Left hindlimb (tissue), 1 donor: ENCODE measurements around the gene ARHGEF28.
A peak's percentile ranks its signal among the peaks of the same experiment; 100 is the strongest.

Source experiments
- DNase-seq: peaks from one replicate; pipeline ENCODE4 v3.0.0-alpha.2; 2018

The ARHGEF28 gene

DNA sequence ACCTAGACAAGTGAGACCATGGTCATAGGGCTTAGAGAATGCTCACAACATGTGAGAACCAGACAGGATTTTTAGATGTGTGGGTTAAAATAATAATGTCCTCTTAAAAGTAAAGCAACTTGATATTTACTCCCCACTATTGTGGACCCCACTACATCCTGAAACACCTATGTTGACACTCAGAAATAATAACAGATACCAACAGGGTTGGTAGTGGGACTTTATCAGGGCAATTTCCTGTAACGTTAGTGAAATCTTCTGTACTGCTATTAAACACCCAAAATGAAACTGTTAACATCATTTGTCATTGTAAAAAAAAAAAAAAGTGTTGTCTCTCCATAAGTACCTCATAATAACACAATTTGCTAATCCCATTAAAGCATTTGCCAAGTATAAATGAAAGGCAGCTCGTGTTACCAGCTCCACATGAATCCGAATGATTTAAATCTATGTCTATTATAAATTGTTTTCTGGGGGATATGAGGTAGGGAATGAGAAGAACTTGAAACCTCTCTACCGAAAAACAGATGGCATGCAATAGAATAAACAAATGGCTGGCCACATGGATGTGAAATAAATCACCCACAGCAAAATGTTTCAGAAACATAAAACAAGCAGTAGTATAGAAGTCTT, 285.9 kb downstream of the ARHGEF28 start:
- no peak for DNase-seq

DNA sequence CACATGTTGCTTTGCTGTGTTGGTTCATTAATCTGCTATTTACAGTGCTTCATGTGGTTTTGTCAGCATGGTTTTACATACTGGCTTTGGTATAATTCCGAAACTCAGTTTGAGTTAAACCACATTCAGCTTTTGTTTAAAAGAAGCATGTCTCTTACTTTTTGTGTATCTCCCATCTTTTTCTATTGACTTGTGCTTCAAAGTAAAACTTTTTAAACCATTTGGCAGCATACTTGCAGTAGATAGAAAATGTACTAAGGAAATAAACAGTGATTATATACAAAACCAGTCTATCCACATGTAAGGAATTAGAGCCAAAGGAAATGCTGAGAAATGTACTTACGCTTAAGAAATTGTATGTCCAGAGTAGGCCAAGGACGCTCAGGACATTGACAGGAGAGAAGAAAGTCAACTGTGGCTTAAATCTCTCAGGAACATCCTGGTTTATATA, 286.9 kb downstream of the ARHGEF28 start:
- DNase-seq, result no peak

DNA sequence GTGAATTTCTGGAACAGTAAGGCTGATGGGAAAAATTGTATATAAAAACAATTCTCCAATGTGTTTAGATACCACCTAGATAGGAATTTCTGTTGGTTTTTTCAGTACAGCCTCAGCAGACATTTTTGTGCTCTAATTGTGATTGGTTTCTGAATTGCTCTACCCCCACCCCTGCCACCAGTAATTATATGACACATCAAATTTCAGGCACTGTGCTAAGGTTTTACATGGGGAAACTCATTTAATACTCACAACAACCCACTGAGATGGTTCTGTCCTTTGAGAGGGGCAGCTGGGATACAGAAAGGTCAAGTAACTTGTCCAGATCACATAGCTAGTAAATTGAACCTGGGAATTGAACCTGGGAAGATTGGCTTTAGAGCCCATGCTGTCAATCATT, 288.0 kb downstream of the ARHGEF28 start:
- no peak for DNase-seq

DNA sequence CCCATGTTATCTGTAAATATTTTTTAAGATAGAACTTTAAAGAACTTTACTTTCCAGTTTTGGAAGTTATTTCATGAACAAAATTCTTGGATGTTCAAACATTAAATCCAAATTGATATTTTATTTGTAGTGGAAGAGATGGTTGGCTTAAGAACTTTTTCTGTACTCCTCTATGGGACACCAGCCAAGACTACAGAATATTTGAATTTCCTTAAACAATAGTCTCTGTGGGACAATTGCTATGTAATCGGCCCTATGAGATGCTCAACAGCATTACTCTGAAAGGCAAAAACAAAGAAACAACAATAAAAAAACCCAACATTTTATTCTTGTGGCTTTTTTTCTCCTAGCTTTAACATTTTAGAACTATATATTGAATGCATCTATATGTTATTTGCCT, 289.3 kb downstream of the ARHGEF28 start:
- DNase-seq, result no peak

DNA sequence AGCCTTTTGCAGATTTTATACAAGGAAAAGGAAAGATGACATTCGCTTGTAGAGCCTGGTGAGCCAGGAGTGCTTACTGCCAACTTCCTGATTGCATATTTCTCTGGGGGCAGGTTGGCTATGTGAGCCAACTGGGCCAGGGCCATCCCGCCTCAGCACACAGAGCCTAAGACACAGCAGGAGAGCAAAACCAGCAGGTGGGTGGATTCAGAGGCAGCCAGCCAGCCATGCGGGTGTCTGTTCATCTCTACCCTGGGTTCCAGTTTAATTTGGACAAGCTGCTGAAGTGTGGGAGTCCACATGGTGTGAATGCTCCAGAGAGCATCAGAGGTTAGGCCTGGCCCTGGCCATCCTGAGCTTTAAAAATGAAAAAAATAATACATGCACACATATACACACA, 291.4 kb downstream of the ARHGEF28 start:
- DNase-seq, result peak; percentile 74

DNA sequence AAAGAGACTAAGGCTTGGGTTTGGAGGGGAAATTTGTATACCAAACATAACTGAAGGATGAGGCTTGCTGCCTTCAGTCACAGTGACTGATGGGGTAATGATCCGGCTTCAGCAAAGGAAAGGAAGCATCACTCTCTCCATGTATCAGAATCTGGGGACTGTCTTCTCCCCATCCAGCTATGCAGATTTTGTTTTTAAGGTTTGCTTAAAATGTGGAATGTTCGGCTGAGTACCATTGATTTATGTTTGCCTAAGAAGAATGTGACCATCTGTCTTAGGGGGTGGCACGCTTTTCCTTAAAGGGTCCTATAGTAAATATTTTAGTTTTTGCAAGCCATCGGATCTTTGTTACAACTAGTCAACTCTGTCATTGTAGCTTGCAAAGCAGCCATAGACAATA, 291.9 kb downstream of the ARHGEF28 start:
- no peak for DNase-seq

DNA sequence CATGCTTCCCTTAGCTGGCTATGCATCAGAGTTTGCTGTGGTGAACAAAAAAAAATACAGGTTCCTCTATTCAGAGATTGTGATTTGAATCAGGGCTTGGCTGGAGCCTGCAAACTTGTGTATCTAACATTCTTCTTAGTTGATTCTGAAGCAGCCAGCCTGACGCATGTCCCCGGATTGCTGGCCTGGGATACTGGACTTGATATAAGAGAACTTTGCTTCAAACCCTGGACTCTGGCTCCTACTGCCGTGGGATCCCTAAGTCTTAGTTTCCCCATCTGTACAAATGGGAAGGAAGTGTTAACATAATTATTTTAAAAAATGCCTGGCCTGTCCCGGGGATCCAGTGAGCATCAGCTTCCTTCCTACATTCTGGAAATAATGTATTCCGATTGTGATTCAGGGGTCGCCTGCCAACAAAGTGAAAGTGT, 292.8 kb downstream of the ARHGEF28 start:
- DNase-seq, result no peak

DNA sequence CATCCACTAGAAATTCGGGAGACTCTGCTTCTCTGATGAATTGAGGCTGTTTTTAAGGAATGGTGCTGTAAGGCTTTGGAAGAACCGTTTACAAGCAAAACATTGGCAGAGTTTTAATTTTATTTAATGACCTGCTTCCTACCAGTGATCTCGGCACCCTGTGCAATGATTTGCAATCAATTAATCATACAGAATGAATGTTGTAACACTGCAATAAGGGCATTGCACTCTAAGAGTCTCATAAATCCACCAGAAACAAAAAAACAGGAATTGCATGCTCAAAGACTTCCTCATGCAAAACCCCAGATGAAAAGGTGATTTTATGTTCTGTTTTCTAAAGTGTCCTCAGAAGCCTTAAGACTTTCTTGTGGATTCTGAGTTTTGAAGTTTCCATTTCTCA, 295.7 kb downstream of the ARHGEF28 start:
- no peak for DNase-seq

DNA sequence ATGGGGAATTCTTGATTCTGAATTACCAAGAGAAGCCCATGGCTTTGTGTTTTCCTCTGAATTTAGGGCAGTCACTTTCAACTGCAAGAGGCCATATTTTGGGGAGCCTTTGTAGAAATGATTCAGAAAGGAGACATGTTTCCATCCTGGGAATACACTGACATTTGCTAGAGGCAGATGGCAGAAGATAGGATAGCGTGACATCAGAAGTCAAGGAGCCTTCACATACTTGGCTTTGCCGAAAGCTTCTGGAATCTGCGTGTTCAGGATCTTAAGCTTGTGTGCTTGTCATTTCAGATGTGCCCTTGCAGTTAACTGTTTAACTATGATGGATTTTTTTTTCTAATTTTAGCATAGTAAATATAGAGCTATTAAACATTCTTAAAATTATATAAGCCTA, 296.2 kb downstream of the ARHGEF28 start:
- no peak for DNase-seq

DNA sequence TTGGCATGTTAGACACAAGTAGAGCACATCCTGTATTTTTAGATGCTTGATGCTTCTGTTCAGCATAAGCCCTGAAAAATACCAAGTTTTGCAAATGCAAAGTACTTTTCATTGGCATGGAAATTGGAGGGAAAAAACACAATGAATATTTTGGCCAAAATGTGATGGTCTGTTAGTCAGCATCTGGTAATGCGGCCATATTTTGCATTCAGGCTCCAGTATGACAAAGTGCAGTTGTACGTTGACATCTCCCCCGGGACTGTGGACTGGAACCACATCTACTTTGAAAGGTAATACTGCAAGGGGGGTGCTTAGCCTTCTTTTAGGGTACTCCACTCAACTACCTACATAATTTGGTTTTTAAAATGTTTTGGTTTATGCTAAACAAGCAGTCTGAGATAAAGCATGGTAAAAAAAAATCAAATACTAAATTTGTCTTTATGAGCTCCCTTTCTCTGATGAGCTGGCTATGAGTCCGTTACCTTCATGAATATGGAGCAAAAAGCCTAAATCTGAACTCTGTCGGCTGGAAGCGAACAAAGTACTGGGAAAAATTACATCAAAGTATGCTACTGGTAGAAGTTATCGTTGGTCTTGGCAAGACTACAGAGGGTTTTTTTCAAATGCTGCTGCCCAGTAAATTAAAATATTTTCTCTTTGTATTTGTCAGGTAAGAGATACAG, 297.0 kb downstream of the ARHGEF28 start:
- no peak for DNase-seq

DNA sequence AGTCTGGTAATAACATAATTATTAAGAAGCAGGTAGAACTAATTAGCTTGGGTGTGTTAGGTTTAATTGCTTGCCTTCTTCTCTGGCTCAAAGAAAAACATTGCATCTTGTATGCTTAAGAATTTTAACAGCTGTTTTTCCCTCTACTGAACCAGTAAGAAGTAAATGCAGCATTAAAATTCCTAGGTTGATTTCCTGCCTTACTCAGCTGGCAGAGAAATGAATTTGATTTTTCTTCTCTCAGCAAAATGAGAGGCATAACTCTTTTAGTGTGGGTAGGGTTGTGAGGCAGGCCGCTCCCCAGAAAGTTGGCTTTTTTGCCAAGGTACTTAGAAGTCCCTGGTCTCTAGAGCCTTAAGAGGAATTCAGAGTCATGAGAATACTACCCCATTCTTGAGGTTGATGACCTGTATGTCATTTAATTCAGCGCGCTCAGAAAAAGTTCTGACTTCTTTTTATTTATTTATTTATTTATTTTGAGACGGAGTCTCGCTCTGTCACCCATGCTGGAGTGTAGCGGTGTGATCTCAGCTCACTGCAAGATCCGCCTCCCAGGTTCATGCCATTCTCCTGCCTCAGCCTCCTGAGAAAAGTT, 302.6 kb downstream of the ARHGEF28 start:
- DNase-seq, result no peak

DNA sequence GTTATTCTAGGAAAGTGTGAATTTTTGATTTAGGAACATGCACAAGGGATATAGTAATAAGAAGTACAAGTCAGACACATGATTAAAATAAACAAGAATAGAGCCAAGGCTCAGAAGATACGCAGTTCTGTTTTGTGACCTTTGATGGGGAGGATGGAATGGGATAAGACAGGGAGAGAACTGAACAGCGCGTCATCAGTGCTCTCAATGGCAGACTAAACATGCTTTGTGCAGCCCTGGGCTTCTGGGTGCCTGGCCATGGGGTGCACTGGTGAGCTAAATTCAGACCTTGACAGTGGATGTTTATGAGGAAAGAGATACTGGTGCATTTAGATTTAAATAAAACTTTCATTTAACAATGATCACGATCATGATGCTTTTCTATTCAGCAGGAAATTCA, 309.7 kb downstream of the ARHGEF28 start:
- DNase-seq, result no peak

DNA sequence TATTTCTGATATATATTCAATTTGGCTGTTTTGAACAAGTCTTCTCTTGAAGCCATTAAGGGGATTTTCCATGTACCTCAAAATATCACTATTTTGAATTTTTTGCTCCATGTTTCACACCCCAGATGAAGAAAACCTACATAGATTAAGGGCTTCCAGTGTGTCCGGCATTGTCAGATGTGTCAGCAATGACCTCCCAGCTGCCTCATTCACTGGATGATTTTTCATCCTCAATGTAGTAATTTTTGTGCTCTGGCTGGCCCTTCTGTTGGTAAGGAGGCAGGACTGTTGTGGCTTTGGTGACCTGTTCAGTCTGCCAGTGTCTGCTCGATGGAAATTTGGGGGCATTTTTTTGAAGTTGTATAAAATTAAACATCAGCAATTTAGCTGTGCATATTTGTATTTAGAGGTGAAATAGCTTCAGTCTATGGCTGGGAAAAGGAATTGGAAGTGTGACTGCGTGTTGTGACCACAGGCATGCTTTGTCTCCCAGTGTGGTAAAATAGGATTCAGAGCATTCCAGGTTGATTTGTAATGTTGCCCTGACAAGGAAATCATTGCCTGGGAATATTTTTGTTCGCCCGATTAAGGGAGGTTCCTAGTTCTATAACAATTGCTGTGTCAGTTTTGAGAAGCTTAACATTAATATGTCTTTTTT, 312.4 kb downstream of the ARHGEF28 start:
- no peak for DNase-seq

DNA sequence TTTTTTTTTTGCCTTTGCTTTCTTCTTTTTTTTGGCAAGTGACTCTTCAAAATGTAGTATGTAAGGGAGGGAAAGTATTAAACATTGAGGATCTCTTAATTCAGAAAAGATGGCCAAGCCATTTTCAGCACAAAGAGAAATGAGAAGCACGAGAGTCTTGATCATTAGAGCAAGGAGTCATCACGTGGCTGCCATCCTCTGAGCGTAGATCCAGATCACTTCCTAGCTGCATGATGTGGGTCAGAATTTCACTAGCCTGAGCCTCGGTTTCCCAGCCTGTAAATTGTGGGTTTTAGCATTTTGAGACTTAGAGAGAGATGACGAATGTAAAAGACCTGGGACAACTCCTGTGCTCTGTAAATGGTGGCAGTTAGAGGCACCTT, 312.9 kb downstream of the ARHGEF28 start:
- DNase-seq, result no peak

DNA sequence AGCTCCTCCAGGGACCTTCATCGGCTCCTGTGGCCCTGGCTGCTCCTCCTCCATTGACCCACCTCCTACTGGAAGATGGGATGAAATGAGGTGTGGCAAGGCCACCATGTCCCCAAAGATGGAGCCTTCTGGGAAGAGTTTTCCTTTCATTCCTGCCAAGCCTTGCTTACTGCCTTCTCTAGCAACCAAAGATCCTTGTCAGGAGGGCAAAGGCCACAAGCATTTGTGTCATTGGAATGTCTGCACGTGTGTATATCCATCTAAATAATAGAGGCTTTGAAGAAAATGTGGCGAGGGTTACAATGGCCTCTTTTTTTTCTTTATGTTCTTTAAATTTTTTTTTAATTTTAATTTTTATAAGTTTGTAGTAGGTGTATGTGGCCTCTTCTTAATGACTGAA, 313.6 kb downstream of the ARHGEF28 start:
- DNase-seq, result no peak

DNA sequence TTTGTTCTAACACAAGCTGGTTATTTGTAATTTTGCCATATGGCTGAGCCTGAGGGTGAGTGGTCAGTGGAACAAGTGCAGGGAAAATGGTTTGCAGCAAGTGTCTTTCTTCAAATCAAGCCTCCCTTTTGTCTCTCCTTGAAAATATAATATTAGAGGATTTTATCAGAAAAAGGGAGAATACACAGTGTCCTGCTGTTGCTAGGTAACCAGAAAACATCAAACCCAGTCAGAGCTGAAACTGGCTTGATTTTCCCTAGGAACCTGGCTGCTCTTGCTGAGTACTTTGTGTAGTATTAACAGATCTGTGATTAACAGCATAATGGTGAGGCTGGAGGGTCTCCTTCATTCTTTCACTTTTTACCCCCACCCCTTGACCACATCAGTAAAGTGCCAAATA, 314.0 kb downstream of the ARHGEF28 start:
- no peak for DNase-seq

DNA sequence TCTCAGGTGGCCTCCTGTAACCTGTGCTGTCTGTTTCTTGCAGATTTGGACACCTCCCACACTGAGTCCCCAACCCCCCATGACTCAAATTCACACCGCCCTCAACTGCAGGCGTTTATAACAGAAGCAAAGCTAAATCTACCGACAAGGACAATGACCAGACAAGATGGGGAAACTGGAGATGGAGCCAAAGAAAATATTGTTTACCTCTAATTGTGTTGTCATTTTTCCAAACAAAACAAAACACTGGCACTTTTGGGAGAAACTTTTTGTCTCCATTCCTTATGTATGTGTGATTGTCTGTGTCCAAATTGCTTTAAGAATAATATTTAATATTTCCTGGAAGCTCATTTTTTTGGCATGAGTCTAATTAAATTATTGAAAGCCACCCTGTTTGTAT, 314.8 kb downstream of the ARHGEF28 start:
- no peak for DNase-seq

DNA sequence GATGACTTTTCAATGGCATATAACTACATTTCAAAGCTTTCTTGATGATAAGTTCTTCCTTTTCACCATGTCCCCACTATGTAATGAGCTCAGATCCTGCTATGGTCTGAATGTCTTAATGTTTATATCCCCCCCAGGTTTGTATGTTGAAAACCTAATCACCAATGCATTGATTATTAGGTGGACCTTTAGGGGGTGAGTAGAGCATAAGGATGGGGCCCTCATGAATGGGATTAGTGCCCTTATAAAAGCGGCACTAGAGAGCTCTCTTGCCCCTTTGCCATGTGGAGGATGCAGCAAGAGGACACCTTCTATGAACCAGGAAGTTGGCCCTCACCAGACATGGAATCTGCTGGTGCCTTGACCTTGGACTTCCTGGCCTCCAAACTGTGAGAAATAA, 316.8 kb downstream of the ARHGEF28 start:
- no peak for DNase-seq

DNA sequence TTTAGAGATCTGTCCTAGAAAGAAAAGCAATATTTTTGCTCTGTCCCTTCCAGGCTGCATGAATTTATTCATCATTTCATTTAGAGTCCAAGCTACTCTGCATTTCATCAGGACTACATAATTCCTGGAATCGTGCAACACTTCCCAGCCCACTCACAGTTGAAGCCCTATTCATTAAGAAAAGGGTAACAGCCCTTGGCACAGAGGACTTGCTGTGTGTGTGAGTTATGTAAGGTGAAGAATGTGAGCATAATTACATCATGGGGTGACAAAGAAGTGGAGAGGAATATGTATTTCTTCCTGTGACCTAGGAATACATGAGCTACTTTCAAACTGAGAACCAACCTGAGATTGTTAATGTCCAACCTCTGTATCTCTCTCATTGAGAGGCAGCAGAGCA, 317.4 kb downstream of the ARHGEF28 start:
- DNase-seq, result no peak

DNA sequence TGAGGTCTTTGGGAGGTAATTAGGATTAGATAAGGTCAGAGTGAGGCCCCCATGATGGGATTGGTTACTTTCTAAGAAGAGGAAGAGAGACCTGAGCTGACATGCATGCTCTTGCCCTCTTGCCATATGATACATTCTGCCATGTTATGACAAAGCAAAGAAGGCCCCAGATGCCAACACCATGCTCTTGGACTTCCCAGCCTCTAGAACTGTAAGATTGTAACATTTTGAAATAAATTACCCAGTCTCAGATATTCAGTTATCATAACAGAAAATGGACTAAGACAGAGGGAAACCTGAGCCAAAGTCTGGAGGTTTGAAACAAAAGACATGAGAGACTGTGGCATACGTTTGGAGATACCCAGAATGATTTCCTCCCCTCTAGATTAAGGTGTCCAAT, 318.6 kb downstream of the ARHGEF28 start:
- no peak for DNase-seq

DNA sequence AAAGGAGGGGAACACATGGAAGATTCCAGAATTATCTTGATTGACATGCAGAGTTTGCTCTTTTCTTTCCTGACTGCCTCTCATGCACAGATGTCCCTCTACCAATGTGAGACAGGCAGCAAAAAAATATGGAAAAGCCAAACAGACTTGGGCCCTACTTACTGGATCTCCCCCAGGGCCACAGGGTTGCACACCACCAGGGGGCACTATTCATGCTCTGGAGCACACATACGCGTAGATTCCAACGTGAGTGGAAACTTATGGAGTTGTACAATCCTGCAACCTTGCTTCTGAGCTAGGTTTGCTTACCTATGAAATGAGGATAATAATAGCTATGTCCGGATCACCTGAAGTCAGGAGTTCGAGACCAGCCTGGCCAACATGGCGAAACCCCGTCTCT, 319.5 kb downstream of the ARHGEF28 start:
- no peak for DNase-seq

DNA sequence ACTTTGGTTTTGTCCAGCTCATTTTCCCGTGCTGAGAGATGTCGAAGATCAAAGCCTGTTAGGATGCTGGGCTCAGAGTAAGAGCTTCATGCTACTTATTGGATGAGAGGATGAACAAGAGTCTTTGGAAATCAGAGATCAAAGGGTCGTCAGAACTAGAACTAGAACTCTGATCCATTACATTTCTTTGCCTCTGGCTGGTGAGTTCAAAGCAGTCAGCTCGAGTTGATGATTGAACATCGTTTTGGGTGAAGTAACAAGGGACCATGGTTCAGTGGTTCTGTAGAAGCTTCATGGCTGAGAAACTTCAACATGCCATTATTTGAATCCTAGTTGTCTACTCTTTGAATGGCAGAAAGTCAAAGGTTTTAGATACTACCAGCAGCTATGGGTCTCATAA, 320.3 kb downstream of the ARHGEF28 start:
- no peak for DNase-seq

DNA sequence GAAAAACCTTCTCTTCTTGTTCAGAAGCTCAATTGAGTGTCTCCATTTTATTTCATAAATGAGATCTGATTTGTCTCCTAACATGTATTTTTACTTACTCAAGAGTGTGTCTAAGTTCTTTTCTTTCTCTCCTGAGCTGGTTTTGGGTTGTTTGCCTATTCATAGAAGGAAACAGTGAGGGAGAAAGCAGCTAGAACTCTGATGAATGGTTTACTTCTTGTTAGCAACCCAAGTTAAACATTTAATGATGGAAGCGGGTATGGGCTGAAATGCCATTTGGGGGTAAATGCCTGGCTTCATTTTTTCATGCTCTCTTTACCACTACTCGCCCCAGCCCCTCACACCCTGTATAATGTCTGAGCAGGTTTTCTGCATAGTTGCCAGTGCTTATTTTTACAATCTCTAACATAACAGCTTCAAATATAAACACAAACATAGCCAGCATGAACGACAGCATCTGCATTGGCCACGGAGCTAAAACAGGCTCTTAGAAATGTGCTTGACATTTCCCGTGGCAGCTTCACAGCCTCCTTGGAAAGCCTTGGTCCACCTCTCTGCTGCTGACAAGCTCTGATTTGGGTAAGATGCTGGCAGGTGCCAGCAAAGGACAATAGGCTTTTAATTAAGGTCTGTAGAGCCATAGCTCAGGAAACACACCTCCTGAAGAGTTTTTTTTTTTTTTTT, 321.1 kb downstream of the ARHGEF28 start:
- no peak for DNase-seq
